Panc1 (cell line): Measurements from ENCODE around the gene ALPL.

ENCODE experiments used
- POLR2AphosphoS5 ChIP-seq: IDR thresholded peaks from 2 replicates; pipeline ENCODE4 v1.6.1; 2012; ENCODE audit warnings: mild to moderate bottlenecking, low read depth, low read length, moderate library complexity
- TF ChIP-seq, protein P1 (sequence below): fragments of 450-650 bp; IDR thresholded peaks from 2 replicates; pipeline ENCODE4 v1.5.1; 2017; ENCODE audit warnings: mild to moderate bottlenecking

DNA sequence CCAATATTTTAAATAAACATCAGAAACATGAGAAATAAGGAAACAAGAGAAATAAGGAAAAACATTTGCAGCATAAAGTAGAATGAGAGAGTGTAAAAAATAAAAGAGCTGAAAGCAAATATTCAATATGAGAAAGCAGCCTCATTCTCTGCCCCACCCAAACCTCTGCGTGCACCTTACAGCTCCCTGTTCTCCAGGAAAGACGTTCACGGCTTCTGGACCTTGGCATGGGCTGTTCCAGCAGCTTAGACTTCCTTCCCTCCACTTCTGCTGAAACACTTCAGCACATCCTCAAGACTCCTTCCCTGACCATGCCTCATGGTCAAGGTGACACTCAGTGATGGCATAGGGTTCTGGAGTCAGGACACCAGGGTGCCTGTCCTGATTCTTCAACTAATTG is 23.3 kb downstream of the ALPL start:
- no peak for TF ChIP-seq POLR2AphosphoS5
- TF ChIP-seq, protein P1, sequence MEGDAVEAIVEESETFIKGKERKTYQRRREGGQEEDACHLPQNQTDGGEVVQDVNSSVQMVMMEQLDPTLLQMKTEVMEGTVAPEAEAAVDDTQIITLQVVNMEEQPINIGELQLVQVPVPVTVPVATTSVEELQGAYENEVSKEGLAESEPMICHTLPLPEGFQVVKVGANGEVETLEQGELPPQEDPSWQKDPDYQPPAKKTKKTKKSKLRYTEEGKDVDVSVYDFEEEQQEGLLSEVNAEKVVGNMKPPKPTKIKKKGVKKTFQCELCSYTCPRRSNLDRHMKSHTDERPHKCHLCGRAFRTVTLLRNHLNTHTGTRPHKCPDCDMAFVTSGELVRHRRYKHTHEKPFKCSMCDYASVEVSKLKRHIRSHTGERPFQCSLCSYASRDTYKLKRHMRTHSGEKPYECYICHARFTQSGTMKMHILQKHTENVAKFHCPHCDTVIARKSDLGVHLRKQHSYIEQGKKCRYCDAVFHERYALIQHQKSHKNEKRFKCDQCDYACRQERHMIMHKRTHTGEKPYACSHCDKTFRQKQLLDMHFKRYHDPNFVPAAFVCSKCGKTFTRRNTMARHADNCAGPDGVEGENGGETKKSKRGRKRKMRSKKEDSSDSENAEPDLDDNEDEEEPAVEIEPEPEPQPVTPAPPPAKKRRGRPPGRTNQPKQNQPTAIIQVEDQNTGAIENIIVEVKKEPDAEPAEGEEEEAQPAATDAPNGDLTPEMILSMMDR = no peak
